ENCODE results near the gene CEP41. TPM values are rescaled to one million over a fixed set of nuclear protein-coding genes. Genes with fewer than 3 reads are reported as not detected.

The CEP41 gene
- total and polyA plus RNA-seq, 7 donors = 2.4 to 4.6 (median 3.4) TPM

DNA sequence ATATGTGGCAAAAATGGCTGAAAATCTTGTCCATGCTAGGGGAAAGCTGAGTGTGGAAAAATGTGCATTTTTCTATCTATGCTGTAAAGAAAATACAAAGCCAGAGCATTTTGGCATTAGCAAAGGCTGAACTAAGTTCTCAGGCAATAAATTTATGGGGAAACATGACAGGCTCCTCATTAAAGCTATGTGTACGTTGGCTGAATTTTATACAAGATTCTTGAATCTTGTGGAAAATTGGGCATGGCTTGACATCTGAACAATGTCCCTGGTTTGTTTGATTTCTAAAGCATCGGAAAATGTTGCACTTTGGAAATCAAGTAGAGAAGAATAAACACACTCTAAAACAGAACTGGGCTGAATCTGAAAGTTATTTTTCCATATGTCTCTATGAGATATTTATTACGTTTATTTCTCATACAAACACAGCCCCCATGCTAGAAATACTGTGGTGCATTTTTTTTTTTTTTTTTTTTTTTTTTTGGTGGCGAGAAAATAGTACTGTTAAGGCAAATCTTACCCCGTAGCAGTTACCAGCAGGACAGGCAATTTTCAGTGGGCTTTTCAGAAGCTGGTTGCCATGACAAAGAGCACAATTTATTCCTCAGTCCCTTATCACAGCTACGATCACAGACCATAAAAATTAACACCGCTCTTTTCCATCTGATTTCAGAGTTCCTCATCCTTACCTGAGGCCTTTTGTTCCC lies 43.6 kb downstream of the CEP41 start:
- 81 to 88% (median 81%) methylated on average over 7 of the region's 7 CpGs for WGBS, 3 donors
- no peaks in the 10 kb centered on the region for H3K27me3 ChIP-seq (ENCODE audit: insufficient read depth in 3 of 3, low read length in 2 of 3)

DNA sequence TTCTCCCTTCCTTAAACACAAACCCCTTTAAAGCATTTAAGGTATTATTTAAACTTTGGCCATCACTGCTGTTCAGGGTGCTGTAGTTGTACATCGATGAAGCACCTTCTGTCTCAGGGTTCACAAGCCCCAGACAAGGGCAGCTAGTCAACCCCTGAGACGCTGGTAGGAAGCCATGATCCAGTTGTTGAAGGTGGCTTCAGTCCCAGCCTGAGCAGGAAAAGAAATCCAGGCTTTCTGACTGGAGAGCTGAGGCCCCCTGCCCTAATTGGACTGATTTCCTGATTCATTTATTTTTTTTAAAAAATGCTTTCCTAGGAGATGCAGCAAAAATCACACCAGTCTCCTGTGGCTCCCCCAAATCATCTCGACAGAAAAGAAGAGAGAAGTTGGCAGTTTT lies 44.7 kb downstream of the CEP41 start:
- intact Hi-C loops (cut with DNase I) = no loop called here
- no peaks in the 10 kb centered on the region for H3K4me1 ChIP-seq
- no peak for ATAC-seq
- no peaks in the 10 kb centered on the region for H3K27me3 ChIP-seq (ENCODE audit: insufficient read depth in 3 of 3, low read length in 2 of 3)
- no peaks in the 10 kb centered on the region for H3K9me3 ChIP-seq
- DNase-seq = no peak
- TF ChIP-seq, protein P1, sequence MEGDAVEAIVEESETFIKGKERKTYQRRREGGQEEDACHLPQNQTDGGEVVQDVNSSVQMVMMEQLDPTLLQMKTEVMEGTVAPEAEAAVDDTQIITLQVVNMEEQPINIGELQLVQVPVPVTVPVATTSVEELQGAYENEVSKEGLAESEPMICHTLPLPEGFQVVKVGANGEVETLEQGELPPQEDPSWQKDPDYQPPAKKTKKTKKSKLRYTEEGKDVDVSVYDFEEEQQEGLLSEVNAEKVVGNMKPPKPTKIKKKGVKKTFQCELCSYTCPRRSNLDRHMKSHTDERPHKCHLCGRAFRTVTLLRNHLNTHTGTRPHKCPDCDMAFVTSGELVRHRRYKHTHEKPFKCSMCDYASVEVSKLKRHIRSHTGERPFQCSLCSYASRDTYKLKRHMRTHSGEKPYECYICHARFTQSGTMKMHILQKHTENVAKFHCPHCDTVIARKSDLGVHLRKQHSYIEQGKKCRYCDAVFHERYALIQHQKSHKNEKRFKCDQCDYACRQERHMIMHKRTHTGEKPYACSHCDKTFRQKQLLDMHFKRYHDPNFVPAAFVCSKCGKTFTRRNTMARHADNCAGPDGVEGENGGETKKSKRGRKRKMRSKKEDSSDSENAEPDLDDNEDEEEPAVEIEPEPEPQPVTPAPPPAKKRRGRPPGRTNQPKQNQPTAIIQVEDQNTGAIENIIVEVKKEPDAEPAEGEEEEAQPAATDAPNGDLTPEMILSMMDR (IDR thresholded peaks at IDR 0.05) = no peak
- 22 to 25% (median 22%) methylated on average over 3 of the region's 3 CpGs for WGBS, 3 donors
- H3K27ac ChIP-seq = no peak overlapping the region
- no peak overlapping the region for H3K4me3 ChIP-seq
- no peaks in the 10 kb centered on the region for H3K36me3 ChIP-seq (ENCODE audit: insufficient read depth in 1 of 2, low read depth in 1 of 2)

More for the DNA sequence above, 43.6 kb downstream of the CEP41 start:
- no peaks in the 10 kb centered on the region for H3K4me1 ChIP-seq
- no peak overlapping the region for H3K27ac ChIP-seq
- ATAC-seq (no peak), DNase-seq (no peak)
- no peaks in the 10 kb centered on the region for H3K36me3 ChIP-seq (ENCODE audit: insufficient read depth in 1 of 2, low read depth in 1 of 2)
- intact Hi-C loops (cut with DNase I) = no loop called here
- TF ChIP-seq, protein P1 (IDR thresholded peaks at IDR 0.05) = no peak
- no peaks in the 10 kb centered on the region for H3K9me3 ChIP-seq
- no peak overlapping the region for H3K4me3 ChIP-seq

DNA sequence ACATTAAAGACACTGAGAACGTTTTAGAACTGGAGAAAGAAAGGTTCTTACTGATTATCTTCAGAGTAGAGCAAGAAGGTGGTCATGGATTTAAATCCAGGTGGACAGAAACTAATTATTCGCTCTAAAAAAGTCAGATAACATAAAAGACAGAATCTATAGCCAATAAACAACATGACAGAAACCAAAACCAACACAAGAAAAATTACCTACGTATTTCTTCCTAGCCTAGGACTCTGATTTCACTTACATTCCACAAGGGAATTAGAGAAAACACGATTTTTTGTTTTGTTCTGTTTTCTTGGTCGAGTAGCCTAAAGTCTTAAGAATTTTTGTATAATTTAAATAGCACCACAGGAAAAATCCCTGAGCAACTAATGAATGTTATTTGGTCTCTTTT lies 45.4 kb downstream of the CEP41 start:
- no peaks in the 10 kb centered on the region for H3K4me1 ChIP-seq
- no peak overlapping the region for H3K27ac ChIP-seq
- TF ChIP-seq, protein P1 (IDR thresholded peaks at IDR 0.05) = no peak
- intact Hi-C loops (cut with DNase I) = no loop called here
- WGBS, 3 donors = 50 to 58% (median 53%) methylated on average over 5 of the region's 5 CpGs
- H3K9me3 ChIP-seq = no peaks in the 10 kb centered on the region
- no peak for ATAC-seq
- H3K36me3 ChIP-seq (ENCODE audit: insufficient read depth in 1 of 2, low read depth in 1 of 2) = no peaks in the 10 kb centered on the region
- no peaks in the 10 kb centered on the region for H3K27me3 ChIP-seq (ENCODE audit: insufficient read depth in 3 of 3, low read length in 2 of 3)
- no peak for DNase-seq
- no peak overlapping the region for H3K4me3 ChIP-seq

DNA sequence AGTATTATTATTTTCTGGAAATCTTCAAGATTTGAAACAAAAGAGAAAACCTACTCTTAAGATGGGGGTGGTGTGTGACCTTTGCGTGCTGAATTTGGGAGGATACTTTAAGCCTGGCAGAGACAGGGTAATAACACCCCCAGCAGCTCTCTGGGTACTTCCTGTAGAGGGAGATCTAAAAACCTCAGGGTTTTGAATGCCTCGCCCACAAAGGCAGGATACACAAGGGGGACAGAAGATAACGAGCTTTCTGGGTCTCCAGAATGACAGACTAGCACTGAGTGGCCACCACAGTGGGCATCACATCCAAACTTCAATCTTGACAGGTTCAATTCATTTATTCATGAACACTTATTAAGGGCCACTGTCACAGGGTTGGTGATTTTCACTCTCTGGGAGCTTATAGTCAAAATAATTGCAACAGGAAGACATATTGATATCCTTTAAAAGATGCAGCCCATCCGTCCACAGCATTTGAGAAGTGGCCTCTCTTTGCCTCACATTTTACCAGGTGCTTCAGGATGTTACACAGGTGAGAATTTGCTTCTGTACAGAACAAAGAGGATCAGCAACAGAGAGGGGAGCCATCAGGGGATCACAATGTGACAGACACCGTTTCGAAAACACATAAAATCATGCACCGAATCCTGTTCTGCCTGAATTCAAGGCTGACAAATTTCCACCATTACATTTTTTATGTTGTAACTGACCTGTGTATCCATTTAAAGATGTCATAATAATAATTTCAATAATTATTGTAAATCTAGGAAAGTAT lies 46.2 kb downstream of the CEP41 start:
- TF ChIP-seq, protein P1 (IDR thresholded peaks at IDR 0.05) = no peak
- no peaks in the 10 kb centered on the region for H3K36me3 ChIP-seq (ENCODE audit: insufficient read depth in 1 of 2, low read depth in 1 of 2)
- no peaks in the 10 kb centered on the region for H3K4me1 ChIP-seq
- no peaks in the 10 kb centered on the region for H3K9me3 ChIP-seq
- intact Hi-C loops (cut with DNase I) = no loop called here
- ATAC-seq = no peak
- H3K4me3 ChIP-seq = no peak overlapping the region
- no peaks in the 10 kb centered on the region for H3K27me3 ChIP-seq (ENCODE audit: insufficient read depth in 3 of 3, low read length in 2 of 3)
- WGBS, 3 donors = 68 to 76% (median 75%) methylated on average over 7 of the region's 7 CpGs
- no peak for DNase-seq
- H3K27ac ChIP-seq = no peak overlapping the region

All from psoas muscle (tissue), 8 donors.